GM12801 (cell line): Measurements from ENCODE around the gene E2F8.

Experiments
- TF ChIP-seq, protein P1 (sequence below): IDR thresholded peaks from one replicate; pipeline ENCODE4 v1.5.1; 2011; ENCODE audit warnings: control low read depth; ENCODE audit not compliant: insufficient read length; ENCODE audit errors: extremely low read depth

The E2F8 gene

GRCh38 chr11:19226378-19227195, 14.2 kb downstream of the E2F8 start:
- TF ChIP-seq, protein P1, sequence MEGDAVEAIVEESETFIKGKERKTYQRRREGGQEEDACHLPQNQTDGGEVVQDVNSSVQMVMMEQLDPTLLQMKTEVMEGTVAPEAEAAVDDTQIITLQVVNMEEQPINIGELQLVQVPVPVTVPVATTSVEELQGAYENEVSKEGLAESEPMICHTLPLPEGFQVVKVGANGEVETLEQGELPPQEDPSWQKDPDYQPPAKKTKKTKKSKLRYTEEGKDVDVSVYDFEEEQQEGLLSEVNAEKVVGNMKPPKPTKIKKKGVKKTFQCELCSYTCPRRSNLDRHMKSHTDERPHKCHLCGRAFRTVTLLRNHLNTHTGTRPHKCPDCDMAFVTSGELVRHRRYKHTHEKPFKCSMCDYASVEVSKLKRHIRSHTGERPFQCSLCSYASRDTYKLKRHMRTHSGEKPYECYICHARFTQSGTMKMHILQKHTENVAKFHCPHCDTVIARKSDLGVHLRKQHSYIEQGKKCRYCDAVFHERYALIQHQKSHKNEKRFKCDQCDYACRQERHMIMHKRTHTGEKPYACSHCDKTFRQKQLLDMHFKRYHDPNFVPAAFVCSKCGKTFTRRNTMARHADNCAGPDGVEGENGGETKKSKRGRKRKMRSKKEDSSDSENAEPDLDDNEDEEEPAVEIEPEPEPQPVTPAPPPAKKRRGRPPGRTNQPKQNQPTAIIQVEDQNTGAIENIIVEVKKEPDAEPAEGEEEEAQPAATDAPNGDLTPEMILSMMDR, result no peak

DNA sequence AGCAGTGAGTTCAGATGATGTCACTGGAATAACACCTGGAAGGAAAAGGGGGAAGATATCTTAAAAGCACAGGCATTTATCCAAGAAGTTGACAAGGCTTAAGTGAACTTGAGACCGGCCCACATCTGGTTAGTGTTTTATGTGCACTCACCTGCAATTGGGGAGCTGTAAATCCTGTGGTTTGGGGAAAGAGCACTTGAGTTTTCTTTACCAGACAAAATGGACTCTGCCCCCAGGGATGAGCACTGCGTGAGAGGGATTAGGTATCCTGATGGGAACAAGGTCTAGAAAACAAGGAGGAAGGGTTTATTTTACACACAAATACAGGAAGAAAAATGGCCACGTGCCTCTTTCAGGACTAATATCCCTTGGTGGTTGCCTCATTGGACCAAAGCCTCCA, 15.2 kb downstream of the E2F8 start:
- TF ChIP-seq, protein P1, result no peak

DNA sequence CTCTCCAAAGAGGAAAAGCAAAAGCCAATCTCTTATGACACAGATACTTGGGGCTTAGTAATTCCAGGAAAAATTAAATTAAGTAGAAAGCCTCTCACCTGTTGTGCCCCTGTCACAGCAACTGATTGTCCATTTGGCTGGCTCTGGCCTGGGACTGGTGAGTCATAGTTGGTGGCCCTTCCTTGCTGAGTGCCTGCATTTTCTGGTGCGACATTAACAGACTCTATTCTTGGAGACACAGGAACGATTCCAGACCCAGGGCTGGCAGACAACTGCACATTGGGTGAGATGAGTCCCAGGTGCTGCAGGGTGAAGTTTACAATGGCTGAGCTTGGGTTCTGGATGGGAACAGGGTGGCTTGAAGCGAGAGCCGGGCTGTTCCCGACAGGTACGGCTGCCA, 15.6 kb downstream of the E2F8 start:
- TF ChIP-seq, protein P1, result no peak

DNA sequence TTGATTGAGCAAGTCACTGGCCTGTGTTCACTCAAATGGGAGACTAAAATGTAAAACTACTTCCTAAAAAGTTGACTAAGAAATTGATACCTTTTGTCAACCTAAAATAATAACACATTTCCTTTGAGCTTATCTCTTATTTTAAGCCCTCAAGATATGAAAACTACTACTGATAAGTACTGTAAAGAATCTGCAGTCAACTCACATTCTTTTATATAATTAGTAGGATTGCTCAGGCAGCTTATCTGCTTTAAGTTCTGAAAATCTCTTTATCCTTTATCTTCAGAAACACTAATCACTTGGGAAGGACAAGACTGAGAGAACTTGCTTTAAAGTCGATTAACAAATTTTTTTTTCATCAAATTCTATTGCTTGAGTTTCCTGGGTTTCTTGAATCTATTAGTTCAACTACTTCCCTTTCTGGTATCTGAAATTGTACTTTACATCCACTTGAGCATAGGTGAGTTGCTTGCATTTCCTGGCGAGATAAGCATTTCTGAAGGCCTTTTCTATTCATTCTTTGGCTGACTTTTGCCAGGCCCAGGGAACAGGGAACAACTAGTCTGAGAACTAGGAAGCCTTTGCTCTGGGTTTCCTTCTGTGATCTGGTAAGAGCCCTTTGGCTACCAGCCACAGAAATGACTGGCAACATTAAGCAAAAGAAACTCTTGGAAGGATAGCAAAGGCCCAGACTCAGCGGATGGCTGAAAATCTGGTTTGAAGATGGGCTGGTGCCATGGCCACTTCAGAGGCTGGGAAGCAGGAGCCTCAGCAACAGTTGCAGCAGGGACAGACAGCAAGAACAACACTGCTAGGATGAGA, 19.6 kb downstream of the E2F8 start:
- TF ChIP-seq, protein P1, result no peak

DNA sequence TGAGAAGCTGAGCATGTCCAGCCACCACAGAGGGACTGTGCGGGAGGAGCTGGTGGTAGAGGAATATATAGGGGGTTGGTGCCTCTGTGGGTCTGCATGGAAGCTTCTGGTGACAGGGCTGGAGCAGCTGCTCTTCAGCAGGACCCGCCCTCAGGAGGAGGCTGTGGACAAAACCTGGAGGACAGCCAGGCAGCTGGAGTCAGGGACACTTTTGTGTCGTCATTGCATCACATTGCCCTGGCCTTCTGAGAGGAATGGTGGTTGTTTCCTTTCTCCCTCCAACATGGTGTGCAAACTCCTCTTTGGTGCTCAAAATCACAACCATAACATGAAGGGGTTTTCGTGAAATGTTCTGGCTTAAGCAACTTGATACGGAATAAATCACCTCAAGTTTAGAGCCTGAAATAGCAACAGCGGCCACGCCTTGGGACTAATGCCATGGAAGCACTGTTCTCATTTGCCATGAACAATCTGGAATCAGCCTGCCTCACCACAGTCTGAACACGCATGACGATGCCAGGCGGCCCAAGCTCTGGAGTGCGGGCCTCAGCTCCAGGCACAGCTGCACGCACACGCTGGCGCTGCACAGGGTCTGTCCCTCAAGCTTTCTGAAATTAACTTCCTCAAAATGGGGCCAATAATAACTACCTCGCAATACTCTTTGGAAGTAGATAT, 21.8 kb downstream of the E2F8 start:
- TF ChIP-seq, protein P1, result no peak

DNA sequence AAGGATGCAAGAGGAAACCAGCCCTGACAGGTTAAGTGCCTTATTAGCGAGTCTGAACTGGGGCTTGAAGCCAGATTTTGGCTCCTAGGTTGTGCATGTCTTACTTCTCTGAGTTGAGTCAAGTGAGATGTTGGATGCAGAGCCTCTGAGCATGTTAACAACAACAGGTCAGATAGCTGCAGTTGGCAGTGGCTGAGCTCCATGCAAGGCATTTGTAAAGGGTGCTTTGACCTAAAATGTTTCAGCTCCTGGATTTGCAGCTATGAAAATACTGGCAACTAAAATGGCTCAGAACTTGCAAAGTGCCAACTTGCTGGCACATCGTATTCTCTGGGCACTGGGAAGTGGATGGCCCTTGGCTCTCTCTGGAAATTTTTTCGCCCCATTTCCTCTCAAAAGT, 22.5 kb downstream of the E2F8 start:
- TF ChIP-seq, protein P1, result no peak
